ENCODE data around the gene LRRFIP1. TPM values are rescaled to one million over a fixed set of nuclear protein-coding genes. Genes with fewer than 3 reads are reported as not detected.

LRRFIP1 gene
- total RNA-seq, 6 experiments from 2014 or later, result 29.4 to 56.3 (median 49.7) TPM

- TF ChIP-seq CTCF (IDR thresholded peaks at IDR 0.05), result no peak
- no peak for TF ChIP-seq POLR2A (IDR thresholded peaks at IDR 0.05)
- intact Hi-C loops (cut with DNase I), result no loop called here
- Histone ChIP-seq H3K27ac (no peak overlapping the region), H3K4me1 (peaks cover 0 to 7% (median 0%) of the 10 kb centered on the region in 4 donors), H3K27me3 (no peaks in the 10 kb centered on the region), H3K9me3 (no peaks in the 10 kb centered on the region), H3K4me3 (no peak overlapping the region), H3K36me3 (no peaks in the 10 kb centered on the region)
- DNase-seq, result no peak
- ATAC-seq, result peak in 3 of 4 donors; percentile 25 to 86 (median 69)
- WGBS (ENCODE audit: insufficient coverage, low coverage, low lambda C conversion rate, missing lambda C conversion rate), result 13% methylated on average over 5 of the region's 5 CpGs
These were observed 190.7 kb downstream of the LRRFIP1 start for GRCh38 chr2:237818066-237818473.

GRCh38 chr2:237819231-237819630 lies 191.8 kb downstream of the LRRFIP1 start:
- Histone ChIP-seq H3K27ac (no peak overlapping the region), H3K36me3 (no peaks in the 10 kb centered on the region), H3K4me1 (peaks cover 0 to 7% (median 0%) of the 10 kb centered on the region in 4 donors), H3K4me3 (no peak overlapping the region), H3K27me3 (no peaks in the 10 kb centered on the region), H3K9me3 (no peaks in the 10 kb centered on the region)
- ATAC-seq, result peak in 2 of 4 donors; percentile 37 to 51
- no peak for DNase-seq
- intact Hi-C loops (cut with DNase I), result no loop called here
- 44% methylated on average over 2 of the region's 2 CpGs for WGBS (ENCODE audit: insufficient coverage, low coverage, low lambda C conversion rate, missing lambda C conversion rate)
- no peak for TF ChIP-seq CTCF (IDR thresholded peaks at IDR 0.05)
- TF ChIP-seq POLR2A (IDR thresholded peaks at IDR 0.05), result no peak

GRCh38 chr2:237820421-237820820 lies 193.0 kb downstream of the LRRFIP1 start:
- intact Hi-C loops (cut with DNase I), result no loop called here
- no peak for DNase-seq
- no peak for ATAC-seq
- Histone ChIP-seq H3K4me1 (peaks cover 0 to 7% (median 0%) of the 10 kb centered on the region in 4 donors), H3K27ac (no peak overlapping the region), H3K9me3 (no peaks in the 10 kb centered on the region), H3K27me3 (no peaks in the 10 kb centered on the region), H3K4me3 (no peak overlapping the region), H3K36me3 (no peaks in the 10 kb centered on the region)
- TF ChIP-seq POLR2A (IDR thresholded peaks at IDR 0.05) (no peak), CTCF (IDR thresholded peaks at IDR 0.05) (no peak)
- 91% methylated on average over 2 of the region's 2 CpGs for WGBS (ENCODE audit: insufficient coverage, low coverage, low lambda C conversion rate, missing lambda C conversion rate)

- DNase-seq (no peak), ATAC-seq (no peak)
- 89% methylated on average over 2 of the region's 2 CpGs for WGBS (ENCODE audit: insufficient coverage, low coverage, low lambda C conversion rate, missing lambda C conversion rate)
- H3K27me3 ChIP-seq, result no peaks in the 10 kb centered on the region
- TF ChIP-seq CTCF (IDR thresholded peaks at IDR 0.05), result no peak
- TF ChIP-seq POLR2A (IDR thresholded peaks at IDR 0.05), result no peak
- H3K4me1 ChIP-seq, result peaks cover 0 to 6% (median 0%) of the 10 kb centered on the region in 4 donors
- no peaks in the 10 kb centered on the region for H3K9me3 ChIP-seq
- H3K4me3 ChIP-seq, result no peak overlapping the region
- H3K36me3 ChIP-seq, result no peaks in the 10 kb centered on the region
- no peak overlapping the region for H3K27ac ChIP-seq
- intact Hi-C loops (cut with DNase I), result no loop called here
These were observed 196.2 kb downstream of the LRRFIP1 start for GRCh38 chr2:237823544-237823943.

GRCh38 chr2:237824085-237824484 lies 196.7 kb downstream of the LRRFIP1 start:
- ATAC-seq, result no peak
- 84% methylated on average over 6 of the region's 6 CpGs for WGBS (ENCODE audit: insufficient coverage, low coverage, low lambda C conversion rate, missing lambda C conversion rate)
- DNase-seq, result no peak
- TF ChIP-seq CTCF (IDR thresholded peaks at IDR 0.05) (no peak), POLR2A (IDR thresholded peaks at IDR 0.05) (no peak)
- no peaks in the 10 kb centered on the region for H3K36me3 ChIP-seq
- H3K4me1 ChIP-seq, result peaks cover 0 to 6% (median 0%) of the 10 kb centered on the region in 4 donors
- no peaks in the 10 kb centered on the region for H3K9me3 ChIP-seq
- no peaks in the 10 kb centered on the region for H3K27me3 ChIP-seq
- intact Hi-C loops (cut with DNase I), result no loop called here
- H3K27ac ChIP-seq, result no peak overlapping the region
- H3K4me3 ChIP-seq, result no peak overlapping the region
